Endodermal cell (in vitro differentiated cells): ENCODE data around the gene KLF5. TPM values are rescaled to one million over a fixed set of nuclear protein-coding genes. Genes with fewer than 3 reads are reported as not detected.
"Not testable (repeated sequence)": the region's sequence is repeated elsewhere in the genome, so short reads cannot be mapped to it uniquely, and the experiment has no call there.

ENCODE experiments used
- DNase-seq: peaks from one replicate; pipeline ENCODE4 v3.0.0-alpha.2; 2017
- H3K27ac ChIP-seq: 2 replicates; pipeline ENCODE4 v1.5.1; 2013; ENCODE audit warnings: mild to moderate bottlenecking, low read depth, low read length, moderate library complexity
- H3K27me3 ChIP-seq: 2 replicates; pipeline ENCODE4 v1.6.1; 2013; ENCODE audit warnings: mild to moderate bottlenecking, low read length, moderate library complexity; ENCODE audit not compliant: insufficient read depth, control insufficient read depth, poor library complexity, severe bottlenecking
- H3K36me3 ChIP-seq: 2 replicates; pipeline ENCODE4 v1.7.0; 2013; ENCODE audit warnings: mild to moderate bottlenecking, low read length, moderate library complexity; ENCODE audit not compliant: control insufficient read depth, insufficient read depth
- H3K4me1 ChIP-seq: one replicate; pipeline ENCODE4 v1.7.0; 2013; ENCODE audit warnings: low read length; ENCODE audit not compliant: control insufficient read depth, insufficient read depth
- H3K4me3 ChIP-seq: 2 replicates; pipeline ENCODE4 v1.5.1; 2013; ENCODE audit warnings: mild to moderate bottlenecking, low read length, moderate library complexity
- H3K9ac ChIP-seq: 2 replicates; pipeline ENCODE4 v1.6.1; 2013; ENCODE audit warnings: mild to moderate bottlenecking, low read length, moderate library complexity; ENCODE audit not compliant: poor library complexity, severe bottlenecking; ENCODE audit errors: extremely low read depth
- H3K9me3 ChIP-seq: 2 replicates; pipeline ENCODE4 v1.6.1; 2013; ENCODE audit warnings: mild to moderate bottlenecking, low read length, moderate library complexity; ENCODE audit not compliant: control insufficient read depth
- H3K27ac Mint-ChIP-seq: 2 replicates; pipeline ENCODE4 v1.8.0; 2020; ENCODE audit warnings: mixed read lengths
- H3K27me3 Mint-ChIP-seq: 2 replicates; pipeline ENCODE4 v1.8.0; 2021; ENCODE audit warnings: mild to moderate bottlenecking, mixed read lengths; ENCODE audit not compliant: insufficient read depth
- H3K36me3 Mint-ChIP-seq: 2 replicates; pipeline ENCODE4 v1.8.0; 2020; ENCODE audit warnings: low read depth, mixed read lengths
- H3K4me1 Mint-ChIP-seq: 2 replicates; pipeline ENCODE4 v1.8.0; 2020; ENCODE audit warnings: mixed read lengths
- H3K4me3 Mint-ChIP-seq: 2 replicates; pipeline ENCODE4 v1.8.0; 2020; ENCODE audit warnings: mild to moderate bottlenecking, moderate library complexity, mixed read lengths
- H3K9me3 Mint-ChIP-seq: 2 replicates; pipeline ENCODE4 v1.8.0; 2020; ENCODE audit warnings: mild to moderate bottlenecking, mixed read lengths
- CTCF ChIP-seq: fragments of 200-600 bp; sonication (generic); conservative IDR thresholded peaks from 2 replicates; pipeline ENCODE4 v1.5.0; 2021; ENCODE audit warnings: antibody characterized with exemption, mild to moderate bottlenecking
- WGBS, 2 experiments: methylation state at CpG; one replicate each; pipeline versions ENCODE4 v1.1.5 to v1.1.7; 2013; ENCODE audit warnings: missing lambda C conversion rate in 2 of 2, mixed read lengths in 1 of 2; ENCODE audit not compliant: insufficient coverage in 1 of 2, insufficient read length in 1 of 2; 5-methylcytosine and 5-hydroxymethylcytosine counted together
- total RNA-seq, 2 donors: library from RNA; stranded (reverse); fragmentation: NEBNext Ultra II Directional in 1 of 2; extraction: Animal tissue kit (Norgen Biotek cat#: 25700) in 1 of 2; gene quantifications; 2 replicates in 1 of 2; 3 replicates in 1 of 2; pipeline ENCODE4 v1.2.1, GENCODE V29; 2021

Gene KLF5
- total RNA-seq, 2 donors from 2014 or later: 39.6 to 41.1 TPM

GRCh38 chr13:73092829-73093228, 34.0 kb downstream of the KLF5 start:
- H3K27me3 ChIP-seq: no peaks in the 10 kb centered on the region
- no peak for DNase-seq
- H3K27ac ChIP-seq: no peak overlapping the region
- peaks cover 45% of the 10 kb centered on the region for H3K9me3 ChIP-seq
- Mint-ChIP-seq H3K4me1 (no peaks in the 10 kb centered on the region), H3K27ac (no peak overlapping the region), H3K27me3 (no peaks in the 10 kb centered on the region), H3K9me3 (peaks cover 52% of the 10 kb centered on the region), H3K4me3 (no peak overlapping the region), H3K36me3 (peaks cover 5% of the 10 kb centered on the region)
- H3K9ac ChIP-seq: no peak overlapping the region
- no peak for TF ChIP-seq CTCF
- no peaks in the 10 kb centered on the region for H3K4me1 ChIP-seq
- no peaks in the 10 kb centered on the region for H3K36me3 ChIP-seq
- no peak overlapping the region for H3K4me3 ChIP-seq

GRCh38 chr13:73096173-73096572, 37.4 kb downstream of the KLF5 start:
- peaks cover 37% of the 10 kb centered on the region for H3K9me3 Mint-ChIP-seq
- no peak for TF ChIP-seq CTCF
- Histone ChIP-seq H3K4me3 (peak overlapping the region; percentile 52), H3K9me3 (peaks cover 26% of the 10 kb centered on the region), H3K27me3 (no peaks in the 10 kb centered on the region), H3K9ac (no peak overlapping the region), H3K27ac (no peak overlapping the region), H3K4me1 (no peaks in the 10 kb centered on the region), H3K36me3 (no peaks in the 10 kb centered on the region)
- no peaks in the 10 kb centered on the region for H3K27me3 Mint-ChIP-seq
- DNase-seq: no peak
- H3K4me3 Mint-ChIP-seq: no peak overlapping the region
- no peaks in the 10 kb centered on the region for H3K4me1 Mint-ChIP-seq
- no peak overlapping the region for H3K27ac Mint-ChIP-seq
- 99 to 100% methylated on average over 2 of the region's 2 CpGs for WGBS, 2 experiments
- H3K36me3 Mint-ChIP-seq: peaks cover 2% of the 10 kb centered on the region

GRCh38 chr13:73096638-73097037, 37.8 kb downstream of the KLF5 start:
- H3K27me3 ChIP-seq: no peaks in the 10 kb centered on the region
- H3K36me3 ChIP-seq: no peaks in the 10 kb centered on the region
- H3K9ac ChIP-seq: no peak overlapping the region
- WGBS, 2 experiments: 67 to 77% methylated on average over 3 to 5 of the region's 5 CpGs
- H3K36me3 Mint-ChIP-seq: peaks cover 2% of the 10 kb centered on the region
- no peak for DNase-seq
- peak overlapping the region; percentile 52 for H3K4me3 ChIP-seq
- peaks cover 1% of the 10 kb centered on the region for H3K4me1 Mint-ChIP-seq
- H3K27me3 Mint-ChIP-seq: no peaks in the 10 kb centered on the region
- no peak overlapping the region for H3K27ac ChIP-seq
- H3K4me1 ChIP-seq: no peaks in the 10 kb centered on the region
- peaks cover 26% of the 10 kb centered on the region for H3K9me3 ChIP-seq
- H3K4me3 Mint-ChIP-seq: no peak overlapping the region
- H3K9me3 Mint-ChIP-seq: peaks cover 36% of the 10 kb centered on the region
- no peak for TF ChIP-seq CTCF
- no peak overlapping the region for H3K27ac Mint-ChIP-seq

- not testable (repeated sequence) for H3K9ac ChIP-seq, H3K27ac ChIP-seq, H3K36me3 ChIP-seq, H3K27ac Mint-ChIP-seq, H3K4me1 ChIP-seq, H3K27me3 Mint-ChIP-seq, H3K27me3 ChIP-seq, H3K4me1 Mint-ChIP-seq, H3K36me3 Mint-ChIP-seq, DNase-seq, H3K4me3 Mint-ChIP-seq, H3K4me3 ChIP-seq
- H3K9me3 ChIP-seq: peaks cover 23% of the 10 kb centered on the region
- 79 to 92% methylated on average over 2 to 10 of the region's 10 CpGs for WGBS, 2 experiments
- peaks cover 30% of the 10 kb centered on the region for H3K9me3 Mint-ChIP-seq
Measured at GRCh38 chr13:73100781-73101180, 42.0 kb downstream of the KLF5 start.
